ENCODE measurements around the gene SUCNR1. TPM values are rescaled to one million over a fixed set of nuclear protein-coding genes. Genes with fewer than 3 reads are reported as not detected.
"Not testable (repeated sequence)": the region's sequence is repeated elsewhere in the genome, so short reads cannot be mapped to it uniquely, and the experiment has no call there.

Gene SUCNR1
- total RNA-seq, 1 donor from 2014 or later = 3.1 TPM

DNA sequence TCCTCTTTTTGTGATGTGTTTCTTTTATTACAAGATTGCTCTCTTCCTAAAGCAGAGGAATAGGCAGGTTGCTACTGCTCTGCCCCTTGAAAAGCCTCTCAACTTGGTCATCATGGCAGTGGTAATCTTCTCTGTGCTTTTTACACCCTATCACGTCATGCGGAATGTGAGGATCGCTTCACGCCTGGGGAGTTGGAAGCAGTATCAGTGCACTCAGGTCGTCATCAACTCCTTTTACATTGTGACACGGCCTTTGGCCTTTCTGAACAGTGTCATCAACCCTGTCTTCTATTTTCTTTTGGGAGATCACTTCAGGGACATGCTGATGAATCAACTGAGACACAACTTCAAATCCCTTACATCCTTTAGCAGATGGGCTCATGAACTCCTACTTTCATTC is 7.7 kb downstream of the SUCNR1 start:
- Histone ChIP-seq H3K4me1 (peaks cover 0 to 10% of the 10 kb centered on the region in 2 donors), H3K4me3 (no peak overlapping the region), H3K36me3 (no peaks in the 10 kb centered on the region), H3K27ac (no peak overlapping the region), H3K9me3 (peaks cover 0 to 8% of the 10 kb centered on the region in 2 donors), H3K27me3 (no peaks in the 10 kb centered on the region)
- intact Hi-C loops (cut with DNase I) = no loop called here
- TF ChIP-seq, protein P1, sequence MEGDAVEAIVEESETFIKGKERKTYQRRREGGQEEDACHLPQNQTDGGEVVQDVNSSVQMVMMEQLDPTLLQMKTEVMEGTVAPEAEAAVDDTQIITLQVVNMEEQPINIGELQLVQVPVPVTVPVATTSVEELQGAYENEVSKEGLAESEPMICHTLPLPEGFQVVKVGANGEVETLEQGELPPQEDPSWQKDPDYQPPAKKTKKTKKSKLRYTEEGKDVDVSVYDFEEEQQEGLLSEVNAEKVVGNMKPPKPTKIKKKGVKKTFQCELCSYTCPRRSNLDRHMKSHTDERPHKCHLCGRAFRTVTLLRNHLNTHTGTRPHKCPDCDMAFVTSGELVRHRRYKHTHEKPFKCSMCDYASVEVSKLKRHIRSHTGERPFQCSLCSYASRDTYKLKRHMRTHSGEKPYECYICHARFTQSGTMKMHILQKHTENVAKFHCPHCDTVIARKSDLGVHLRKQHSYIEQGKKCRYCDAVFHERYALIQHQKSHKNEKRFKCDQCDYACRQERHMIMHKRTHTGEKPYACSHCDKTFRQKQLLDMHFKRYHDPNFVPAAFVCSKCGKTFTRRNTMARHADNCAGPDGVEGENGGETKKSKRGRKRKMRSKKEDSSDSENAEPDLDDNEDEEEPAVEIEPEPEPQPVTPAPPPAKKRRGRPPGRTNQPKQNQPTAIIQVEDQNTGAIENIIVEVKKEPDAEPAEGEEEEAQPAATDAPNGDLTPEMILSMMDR (IDR thresholded peaks at IDR 0.05) = no peak
- no peak for DNase-seq (ENCODE audit: low spot score in 2 of 2)

- H3K4me1 ChIP-seq; H3K27me3 ChIP-seq; H3K36me3 ChIP-seq; DNase-seq (ENCODE audit: low spot score in 2 of 2); H3K27ac ChIP-seq; intact Hi-C loops (cut with DNase I); H3K4me3 ChIP-seq; H3K9me3 ChIP-seq: not testable (repeated sequence)
Observed at GRCh38 chr3:151885397-151885796, 12.0 kb downstream of the SUCNR1 start.

GRCh38 chr3:151887450-151888211 is 14.2 kb downstream of the SUCNR1 start:
- H3K27ac ChIP-seq; intact Hi-C loops (cut with DNase I); H3K4me1 ChIP-seq; DNase-seq (ENCODE audit: low spot score in 2 of 2); H3K4me3 ChIP-seq; H3K36me3 ChIP-seq; H3K27me3 ChIP-seq; H3K9me3 ChIP-seq: not testable (repeated sequence)

- TF ChIP-seq, protein P1 (IDR thresholded peaks at IDR 0.05) = no peak
- Histone ChIP-seq H3K36me3 (no peaks in the 10 kb centered on the region), H3K27ac (no peak overlapping the region), H3K4me3 (no peak overlapping the region), H3K4me1 (no peaks in the 10 kb centered on the region), H3K27me3 (no peaks in the 10 kb centered on the region), H3K9me3 (no peaks in the 10 kb centered on the region)
- intact Hi-C loops (cut with DNase I) = no loop called here
- no peak for DNase-seq (ENCODE audit: low spot score in 2 of 2)
Observed at GRCh38 chr3:151890721-151891141, 17.3 kb downstream of the SUCNR1 start.

- TF ChIP-seq, protein P1 (IDR thresholded peaks at IDR 0.05) = no peak
- Histone ChIP-seq H3K4me3 (no peak overlapping the region), H3K27me3 (no peaks in the 10 kb centered on the region), H3K4me1 (no peaks in the 10 kb centered on the region), H3K27ac (no peak overlapping the region), H3K36me3 (no peaks in the 10 kb centered on the region), H3K9me3 (no peaks in the 10 kb centered on the region)
- DNase-seq (ENCODE audit: low spot score in 2 of 2) = no peak
- intact Hi-C loops (cut with DNase I) = no loop called here
Observed at GRCh38 chr3:151891721-151892120, 18.3 kb downstream of the SUCNR1 start.

GRCh38 chr3:151894219-151894618 is 20.8 kb downstream of the SUCNR1 start:
- intact Hi-C loops (cut with DNase I) = no loop called here
- TF ChIP-seq, protein P1 (IDR thresholded peaks at IDR 0.05) = no peak
- H3K4me3 ChIP-seq = no peak overlapping the region
- DNase-seq (ENCODE audit: low spot score in 2 of 2) = no peak
- no peaks in the 10 kb centered on the region for H3K36me3 ChIP-seq
- no peaks in the 10 kb centered on the region for H3K4me1 ChIP-seq
- H3K27me3 ChIP-seq = no peaks in the 10 kb centered on the region
- H3K9me3 ChIP-seq = no peaks in the 10 kb centered on the region
- no peak overlapping the region for H3K27ac ChIP-seq

Measured in ascending aorta (tissue), 2 donors.